AG04449 (cell line): ENCODE measurements around the gene DDX11.

Source experiments
- CTCF ChIA-PET: fragments of 350-600 bp; formaldehyde crosslinking; extraction: SDS; loops from one replicate; lab custom pipeline; 2021; ENCODE audit warnings: antibody characterized with exemption; lab: Yijun Ruan, JAX
- POLR2A ChIA-PET: fragments of 400-600, 350-600 bp; formaldehyde crosslinking; extraction: SDS; loops from one replicate; lab custom pipeline; 2020; ENCODE audit warnings: antibody characterized with exemption, inconsistent platforms; lab: Yijun Ruan, JAX
- DNase-seq: peaks from one replicate; pipeline ENCODE4 v3.0.0-alpha.2; 2010; ENCODE audit warnings: low read depth, low spot score
- H3K4me3 ChIP-seq: 2 replicates; pipeline ENCODE4 v1.5.1; 2011; ENCODE audit warnings: low read depth, mild to moderate bottlenecking, control low read depth, low read length
- CTCF ChIP-seq: IDR thresholded peaks from one replicate; pipeline ENCODE4 v1.5.1; 2011; ENCODE audit warnings: mild to moderate bottlenecking, moderate library complexity, low read length, control low read depth, inconsistent platforms; ENCODE audit not compliant: insufficient read depth; ENCODE audit errors: missing control alignments

The DDX11 gene

GRCh38 chr12:31033681-31034080, 40.0 kb upstream of the DDX11 start:
- no peak for DNase-seq
- H3K4me3 ChIP-seq, result no peak overlapping the region
- POLR2A ChIA-PET, result no interaction called here
- CTCF ChIA-PET, result interaction anchor here (0.7 kb wide), 1 partner anchor 48 kb away, joined by 4 read pairs; no protein-coding TSS in a partner anchor
- TF ChIP-seq CTCF, result no peak

- DNase-seq, result no peak
- POLR2A ChIA-PET, result no interaction called here
- TF ChIP-seq CTCF, result no peak
- H3K4me3 ChIP-seq, result no peak overlapping the region
- CTCF ChIA-PET, result no interaction called here
These were observed 39.3 kb upstream of the DDX11 start for GRCh38 chr12:31034372-31034771.

- ChIA-PET CTCF (no interaction called here), POLR2A (no interaction called here)
- no peak for DNase-seq
These were observed 38.4 kb upstream of the DDX11 start for GRCh38 chr12:31035226-31035625.

GRCh38 chr12:31035967-31036665, 37.5 kb upstream of the DDX11 start:
- no peak for TF ChIP-seq CTCF
- no peak for DNase-seq
- H3K4me3 ChIP-seq, result no peak overlapping the region
- ChIA-PET CTCF (no interaction called here), POLR2A (no interaction called here)

More at GRCh38 chr12:31035226-31035625, 38.4 kb upstream of the DDX11 start:
- no peak for TF ChIP-seq CTCF
- no peak overlapping the region for H3K4me3 ChIP-seq

- DNase-seq, result no peak
- CTCF ChIA-PET, result no interaction called here
- H3K4me3 ChIP-seq, result no peak overlapping the region
- TF ChIP-seq CTCF, result no peak
- POLR2A ChIA-PET, result no interaction called here
These were observed 36.6 kb upstream of the DDX11 start for GRCh38 chr12:31037028-31037427.

GRCh38 chr12:31037931-31038330, 35.7 kb upstream of the DDX11 start:
- DNase-seq, result no peak
- ChIA-PET CTCF (no interaction called here), POLR2A (no interaction called here)
- no peak overlapping the region for H3K4me3 ChIP-seq
- no peak for TF ChIP-seq CTCF
